ENCODE measurements around the gene CNGA2. TPM values are rescaled to one million over a fixed set of nuclear protein-coding genes. Genes with fewer than 3 reads are reported as not detected.

The CNGA2 gene
- total RNA-seq, 4 donors from 2014 or later, result not detected

DNA sequence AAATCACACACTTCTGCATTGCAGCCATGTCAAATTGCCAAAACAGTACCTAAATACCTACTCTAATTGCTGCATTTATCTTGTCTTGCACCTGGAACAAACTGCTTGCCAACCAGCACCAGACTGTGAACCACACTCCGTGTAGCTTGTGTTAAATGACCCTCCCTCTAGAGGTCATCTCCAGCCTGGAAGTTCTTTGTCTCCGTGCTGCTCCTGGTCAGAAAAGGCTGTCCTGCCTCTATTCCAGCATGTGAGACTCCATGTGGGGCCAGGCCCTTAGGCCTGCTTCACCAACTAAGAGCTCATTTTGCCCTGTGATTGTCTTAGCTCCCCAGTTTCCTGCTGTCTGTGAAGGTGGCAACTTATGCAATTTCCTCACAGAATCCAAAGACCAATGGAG, 28.3 kb downstream of the CNGA2 start:
- DNase-seq (ENCODE audit: low spot score in 2 of 2), result peak in 1 of 2 donors; percentile 45
- 55 to 59% methylated on average over 2 of the region's 2 CpGs for WGBS, 2 donors
- no peak overlapping the region for H3K4me3 ChIP-seq (ENCODE audit: low read depth, poor library complexity, severe bottlenecking)
- intact Hi-C loops (cut with DNase I; ENCODE audit: low total_unique reads), result no loop called here
- TF ChIP-seq, protein P1, sequence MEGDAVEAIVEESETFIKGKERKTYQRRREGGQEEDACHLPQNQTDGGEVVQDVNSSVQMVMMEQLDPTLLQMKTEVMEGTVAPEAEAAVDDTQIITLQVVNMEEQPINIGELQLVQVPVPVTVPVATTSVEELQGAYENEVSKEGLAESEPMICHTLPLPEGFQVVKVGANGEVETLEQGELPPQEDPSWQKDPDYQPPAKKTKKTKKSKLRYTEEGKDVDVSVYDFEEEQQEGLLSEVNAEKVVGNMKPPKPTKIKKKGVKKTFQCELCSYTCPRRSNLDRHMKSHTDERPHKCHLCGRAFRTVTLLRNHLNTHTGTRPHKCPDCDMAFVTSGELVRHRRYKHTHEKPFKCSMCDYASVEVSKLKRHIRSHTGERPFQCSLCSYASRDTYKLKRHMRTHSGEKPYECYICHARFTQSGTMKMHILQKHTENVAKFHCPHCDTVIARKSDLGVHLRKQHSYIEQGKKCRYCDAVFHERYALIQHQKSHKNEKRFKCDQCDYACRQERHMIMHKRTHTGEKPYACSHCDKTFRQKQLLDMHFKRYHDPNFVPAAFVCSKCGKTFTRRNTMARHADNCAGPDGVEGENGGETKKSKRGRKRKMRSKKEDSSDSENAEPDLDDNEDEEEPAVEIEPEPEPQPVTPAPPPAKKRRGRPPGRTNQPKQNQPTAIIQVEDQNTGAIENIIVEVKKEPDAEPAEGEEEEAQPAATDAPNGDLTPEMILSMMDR (IDR thresholded peaks at IDR 0.05), result no peak
- no peak for TF ChIP-seq POLR2A (IDR thresholded peaks at IDR 0.05)

DNA sequence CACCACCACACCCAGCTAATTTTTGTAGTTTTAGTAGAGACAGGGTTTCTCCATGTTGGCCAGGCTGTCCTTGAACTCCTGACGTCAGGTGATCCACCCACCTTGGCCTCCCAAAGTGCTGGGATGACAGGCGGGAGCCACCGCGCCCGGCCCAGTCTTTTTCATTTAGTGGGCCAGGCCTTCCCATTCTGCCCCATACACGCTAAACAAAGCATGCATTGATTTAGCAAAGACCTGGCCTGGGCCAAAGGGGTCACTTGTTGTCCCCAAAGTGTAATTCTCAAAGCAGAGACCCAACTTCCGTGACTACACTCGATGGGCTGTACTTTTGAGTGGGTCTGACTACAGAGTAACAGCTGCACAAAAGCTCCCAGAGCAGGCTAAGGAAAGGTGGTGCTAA, 29.2 kb downstream of the CNGA2 start:
- no peak for TF ChIP-seq POLR2A (IDR thresholded peaks at IDR 0.05)
- TF ChIP-seq, protein P1 (IDR thresholded peaks at IDR 0.05), result no peak
- intact Hi-C loops (cut with DNase I; ENCODE audit: low total_unique reads), result no loop called here
- 80 to 95% methylated on average over 8 of the region's 8 CpGs for WGBS, 2 donors
- peak in 1 of 2 donors; percentile 52 for DNase-seq (ENCODE audit: low spot score in 2 of 2)
- no peak overlapping the region for H3K4me3 ChIP-seq (ENCODE audit: low read depth, poor library complexity, severe bottlenecking)

DNA sequence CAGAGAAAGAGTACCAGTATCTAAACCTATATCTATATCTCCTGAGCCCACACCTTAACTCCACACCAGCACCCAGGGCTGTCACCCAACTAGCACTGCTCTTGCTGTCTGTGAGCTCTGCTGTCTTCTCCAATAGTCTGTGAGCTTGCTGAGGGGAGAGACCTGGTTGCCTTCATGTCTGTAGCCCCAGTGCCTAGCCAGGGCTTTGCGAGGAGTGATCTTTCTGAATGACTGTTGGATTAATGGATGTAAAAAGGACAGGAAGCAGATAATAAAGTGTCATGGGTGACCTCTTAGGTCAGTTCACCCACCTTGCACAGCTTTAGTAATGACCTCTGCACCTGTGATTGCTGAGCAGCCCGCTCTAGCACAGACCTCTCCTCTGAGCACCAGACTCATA, 30.5 kb downstream of the CNGA2 start:
- TF ChIP-seq, protein P1 (IDR thresholded peaks at IDR 0.05), result no peak
- TF ChIP-seq POLR2A (IDR thresholded peaks at IDR 0.05), result no peak
- DNase-seq (ENCODE audit: low spot score in 2 of 2), result peak in 1 of 2 donors; percentile 50
- intact Hi-C loops (cut with DNase I; ENCODE audit: low total_unique reads), result no loop called here
- no peak overlapping the region for H3K4me3 ChIP-seq (ENCODE audit: low read depth, poor library complexity, severe bottlenecking)
- 89 to 100% methylated on average over 2 of the region's 2 CpGs for WGBS, 2 donors

DNA sequence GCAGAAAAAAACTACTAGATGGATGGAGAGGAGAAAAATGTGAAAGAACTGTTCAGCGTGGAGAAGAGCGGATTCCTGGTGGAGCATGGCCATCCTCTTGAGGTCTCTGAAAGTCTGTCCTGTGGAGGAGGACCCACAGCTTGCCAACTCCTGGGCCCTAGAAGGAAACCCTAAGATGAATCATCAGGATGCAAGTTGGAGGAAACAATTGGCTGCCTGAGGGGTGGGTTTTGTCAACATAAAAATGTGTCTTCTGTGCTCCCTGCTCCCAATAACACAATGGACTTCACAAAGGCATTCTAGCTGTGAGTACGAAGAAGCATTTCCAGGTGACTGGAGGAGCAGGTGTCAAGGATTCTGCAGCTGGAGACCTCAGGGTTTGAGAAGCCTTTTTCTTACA, 37.2 kb downstream of the CNGA2 start:
- no peak overlapping the region for H3K4me3 ChIP-seq (ENCODE audit: low read depth, poor library complexity, severe bottlenecking)
- intact Hi-C loops (cut with DNase I; ENCODE audit: low total_unique reads), result no loop called here
- TF ChIP-seq POLR2A (IDR thresholded peaks at IDR 0.05), result no peak
- 71 to 89% methylated on average over 3 of the region's 3 CpGs for WGBS, 2 donors
- DNase-seq (ENCODE audit: low spot score in 2 of 2), result no peak

DNA sequence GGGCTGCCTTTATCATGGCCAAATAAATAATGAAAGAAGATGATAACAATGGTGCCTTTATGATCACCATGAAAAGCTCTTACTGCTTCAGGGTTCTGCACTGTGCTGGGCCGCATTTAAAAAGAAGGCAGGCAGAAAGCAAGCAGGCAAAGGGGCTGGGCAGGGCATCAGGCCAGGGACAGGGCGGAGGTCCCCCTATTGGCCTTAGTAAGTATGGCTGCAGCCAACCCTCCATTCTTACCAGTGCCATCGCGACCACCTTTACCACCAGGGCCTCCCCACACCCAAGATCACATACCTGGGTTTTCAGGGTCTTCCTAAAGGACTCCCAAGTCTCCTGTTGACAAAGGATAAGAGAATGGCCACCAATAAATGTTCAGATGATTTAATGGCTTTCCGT, 38.9 kb downstream of the CNGA2 start:
- peak in 1 of 2 donors; percentile 53 for DNase-seq (ENCODE audit: low spot score in 2 of 2)
- TF ChIP-seq, protein P1 (IDR thresholded peaks at IDR 0.05), result no peak
- no peak for TF ChIP-seq POLR2A (IDR thresholded peaks at IDR 0.05)
- intact Hi-C loops (cut with DNase I; ENCODE audit: low total_unique reads), result no loop called here
- 56 to 79% methylated on average over 4 to 5 of the region's 5 CpGs for WGBS, 2 donors
- H3K4me3 ChIP-seq (ENCODE audit: low read depth, poor library complexity, severe bottlenecking), result no peak overlapping the region

DNA sequence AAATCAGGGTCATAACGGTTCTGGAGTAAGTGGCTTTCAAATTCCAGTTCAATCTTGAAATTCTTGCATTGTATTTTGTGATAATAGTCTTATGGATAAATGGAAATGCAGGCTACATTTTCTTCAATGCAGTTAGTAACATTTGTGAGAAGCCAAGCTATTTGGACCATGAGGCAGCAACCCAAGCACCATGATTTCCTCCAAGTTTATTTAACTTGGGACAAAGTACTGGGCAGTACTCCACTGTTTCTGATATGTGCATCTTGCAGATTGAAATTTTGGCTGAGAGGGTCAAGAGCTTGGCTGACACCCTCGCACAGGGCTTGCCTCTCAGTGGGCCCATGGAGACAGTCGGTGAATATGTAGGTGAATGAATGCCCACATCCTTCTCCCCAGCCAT, 39.9 kb downstream of the CNGA2 start:
- 75 to 91% methylated on average over 3 of the region's 3 CpGs for WGBS, 2 donors
- DNase-seq (ENCODE audit: low spot score in 2 of 2), result peak in 1 of 2 donors; percentile 23
- no peak for TF ChIP-seq POLR2A (IDR thresholded peaks at IDR 0.05)
- TF ChIP-seq, protein P1 (IDR thresholded peaks at IDR 0.05), result no peak
- no peak overlapping the region for H3K4me3 ChIP-seq (ENCODE audit: low read depth, poor library complexity, severe bottlenecking)
- intact Hi-C loops (cut with DNase I; ENCODE audit: low total_unique reads), result no loop called here
